Esophagus muscularis mucosa (tissue), 3 donors: ENCODE data around the gene ENOX1.

ENCODE experiments used
- POLR2AphosphoS5 ChIP-seq, 2 donors: sonication (generic); formaldehyde crosslinking; IDR thresholded peaks; one replicate each; pipeline ENCODE4 v1.6.1; 2017; ENCODE audit warnings: antibody characterized with exemption in 2 of 2
- TF ChIP-seq, protein P1 (sequence below), 3 experiments: fragments of 200-600 bp in 2 of 3; fragments of 450-650 bp in 1 of 3; sonication (generic) in 2 of 3; IDR thresholded peaks; one replicate each; pipeline ENCODE4 v1.5.1; 2017 to 2019; ENCODE audit warnings: antibody characterized with exemption in 3 of 3, mild to moderate bottlenecking in 2 of 3, moderate library complexity in 1 of 3

DNA sequence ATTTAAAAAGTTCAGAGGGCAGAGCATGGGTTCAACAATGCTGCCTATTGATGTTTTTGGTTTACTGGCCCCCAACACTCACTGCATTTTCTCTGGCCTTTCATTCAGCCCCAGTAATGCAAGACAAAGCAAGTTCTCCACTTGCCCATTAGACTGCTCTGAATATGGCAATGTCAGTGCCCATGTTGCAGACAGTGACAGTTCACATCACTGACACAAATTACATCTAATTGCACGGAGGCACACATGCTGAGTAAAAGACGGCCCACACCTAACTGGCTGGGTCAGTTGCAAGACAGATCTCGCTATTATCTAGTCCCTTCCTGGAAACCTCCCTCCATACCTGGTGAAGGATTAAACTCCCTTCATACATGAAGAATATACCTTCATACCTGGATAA, 54.0 kb downstream of the ENOX1 start:
- TF ChIP-seq, protein P1, sequence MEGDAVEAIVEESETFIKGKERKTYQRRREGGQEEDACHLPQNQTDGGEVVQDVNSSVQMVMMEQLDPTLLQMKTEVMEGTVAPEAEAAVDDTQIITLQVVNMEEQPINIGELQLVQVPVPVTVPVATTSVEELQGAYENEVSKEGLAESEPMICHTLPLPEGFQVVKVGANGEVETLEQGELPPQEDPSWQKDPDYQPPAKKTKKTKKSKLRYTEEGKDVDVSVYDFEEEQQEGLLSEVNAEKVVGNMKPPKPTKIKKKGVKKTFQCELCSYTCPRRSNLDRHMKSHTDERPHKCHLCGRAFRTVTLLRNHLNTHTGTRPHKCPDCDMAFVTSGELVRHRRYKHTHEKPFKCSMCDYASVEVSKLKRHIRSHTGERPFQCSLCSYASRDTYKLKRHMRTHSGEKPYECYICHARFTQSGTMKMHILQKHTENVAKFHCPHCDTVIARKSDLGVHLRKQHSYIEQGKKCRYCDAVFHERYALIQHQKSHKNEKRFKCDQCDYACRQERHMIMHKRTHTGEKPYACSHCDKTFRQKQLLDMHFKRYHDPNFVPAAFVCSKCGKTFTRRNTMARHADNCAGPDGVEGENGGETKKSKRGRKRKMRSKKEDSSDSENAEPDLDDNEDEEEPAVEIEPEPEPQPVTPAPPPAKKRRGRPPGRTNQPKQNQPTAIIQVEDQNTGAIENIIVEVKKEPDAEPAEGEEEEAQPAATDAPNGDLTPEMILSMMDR (IDR thresholded peaks at IDR 0.05) = no peak
- TF ChIP-seq POLR2AphosphoS5 (IDR thresholded peaks at IDR 0.05) = no peak
